Fibroblast of skin of right quadriceps (primary cell): ENCODE measurements around the gene PROCR.
"Not testable (repeated sequence)": the region's sequence is repeated elsewhere in the genome, so short reads cannot be mapped to it uniquely, and the experiment has no call there.

Source experiments
- DNase-seq: peaks from one replicate; pipeline ENCODE4 v3.0.0-alpha.2; 2013

Gene PROCR

DNA sequence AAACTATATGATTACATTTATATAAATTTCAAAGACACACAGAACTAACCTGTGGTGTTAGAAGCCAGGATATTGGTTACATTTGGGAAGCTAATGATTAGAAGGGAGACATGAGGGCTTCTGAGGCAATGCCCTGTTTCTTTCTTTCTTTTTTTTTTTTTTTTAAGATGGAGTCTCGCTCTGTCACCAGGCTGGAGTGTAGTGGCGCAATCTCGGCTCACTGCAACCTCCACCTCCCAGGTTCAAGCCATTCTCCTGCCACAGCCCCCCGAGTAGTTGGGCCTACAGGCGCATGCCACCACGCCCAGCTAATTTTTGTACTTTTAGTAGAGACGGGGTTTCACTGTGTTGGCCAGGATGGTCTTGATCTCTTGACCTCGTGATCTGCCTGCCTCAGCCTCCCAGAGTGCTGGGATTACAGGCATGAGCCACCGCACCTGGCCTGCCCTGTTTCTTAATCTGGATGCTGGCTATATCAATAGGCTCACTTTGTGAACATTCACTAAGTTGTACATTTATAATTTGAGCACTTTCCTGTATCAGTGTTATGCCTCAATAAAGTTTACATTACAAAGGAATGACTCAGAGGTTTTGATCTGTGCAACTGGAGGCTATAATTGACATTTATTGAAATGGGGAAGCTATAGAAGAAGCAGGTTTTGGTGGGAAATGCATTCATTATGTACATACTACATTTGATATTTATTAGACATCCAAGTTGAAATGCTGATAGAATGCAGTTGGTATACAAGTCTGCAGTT lies 21.3 kb downstream of the PROCR start:
- DNase-seq = not testable (repeated sequence)

DNA sequence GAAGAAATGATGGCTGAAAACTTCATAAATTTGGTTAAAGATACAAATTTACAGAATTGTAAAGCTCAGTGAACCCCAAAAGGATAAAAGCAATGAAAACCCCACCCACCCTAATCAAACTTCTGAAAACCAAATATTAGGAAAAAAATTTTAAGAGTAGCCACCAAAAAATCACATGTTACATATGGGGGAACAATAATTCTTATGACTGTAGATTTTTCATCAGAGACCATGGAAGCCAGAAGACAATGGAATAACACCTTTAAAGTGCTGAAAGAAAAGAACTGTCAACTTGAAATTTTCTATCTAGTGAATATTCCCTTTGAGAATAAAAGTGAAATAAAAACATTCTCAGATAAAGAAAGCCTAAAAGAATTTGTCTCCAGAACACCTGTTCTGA lies 24.4 kb downstream of the PROCR start:
- no peak for DNase-seq

DNA sequence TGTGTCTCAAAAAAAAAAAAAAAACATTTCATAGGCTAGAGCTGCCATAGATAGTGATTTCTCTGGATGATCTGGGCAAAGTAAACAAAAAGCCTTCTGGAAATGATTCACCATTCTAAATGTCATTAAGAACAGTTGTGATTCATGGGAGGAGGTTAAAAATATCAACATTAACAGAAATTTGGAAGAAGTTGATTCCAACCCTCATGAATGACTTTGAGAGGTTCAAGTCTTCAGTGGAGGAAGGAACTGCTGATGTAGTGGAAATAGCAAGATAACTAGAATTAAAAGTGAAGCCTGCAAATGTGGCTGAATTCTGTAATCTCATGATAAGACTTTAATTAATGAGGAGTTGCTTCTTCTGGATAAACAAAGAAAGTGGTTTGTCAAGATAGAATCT lies 27.9 kb downstream of the PROCR start:
- DNase-seq = peak; percentile 46

DNA sequence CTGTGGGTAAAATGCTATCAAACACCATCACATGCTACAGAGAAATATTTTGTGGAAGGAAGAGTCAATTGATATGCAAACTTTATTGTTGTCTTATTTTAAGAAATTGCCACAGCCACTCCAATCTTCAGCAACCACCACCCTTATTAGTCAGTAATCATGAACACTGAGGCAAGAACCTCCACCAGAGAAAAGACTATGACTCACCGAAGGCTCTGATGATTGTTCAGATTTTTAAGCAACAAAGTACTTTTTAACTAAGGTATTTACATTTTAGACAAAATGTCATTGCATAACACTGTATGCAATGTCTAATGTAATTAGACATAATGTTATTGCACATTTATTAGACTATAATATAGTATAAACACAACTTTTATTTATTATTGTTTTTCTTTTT lies 28.4 kb downstream of the PROCR start:
- DNase-seq = peak; percentile 73

DNA sequence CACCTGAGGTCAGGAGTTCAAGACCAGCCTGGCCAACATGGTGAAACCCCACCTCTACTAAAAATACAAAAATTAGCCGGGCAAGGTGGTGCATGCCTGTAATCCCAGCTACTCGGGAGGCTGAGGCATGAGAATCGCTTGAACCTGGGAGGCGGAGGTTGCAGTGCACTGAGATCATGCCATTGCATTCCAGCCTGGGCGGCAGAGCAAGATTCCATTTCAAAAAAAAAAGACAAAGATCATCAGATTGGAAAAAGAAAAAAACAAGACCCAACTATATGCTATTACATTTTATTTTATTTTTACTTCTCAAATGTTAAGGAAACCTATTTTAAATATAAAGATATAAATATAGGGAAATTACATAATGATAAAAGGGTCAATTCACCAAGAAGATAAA lies 29.6 kb downstream of the PROCR start:
- DNase-seq = not testable (repeated sequence)

DNA sequence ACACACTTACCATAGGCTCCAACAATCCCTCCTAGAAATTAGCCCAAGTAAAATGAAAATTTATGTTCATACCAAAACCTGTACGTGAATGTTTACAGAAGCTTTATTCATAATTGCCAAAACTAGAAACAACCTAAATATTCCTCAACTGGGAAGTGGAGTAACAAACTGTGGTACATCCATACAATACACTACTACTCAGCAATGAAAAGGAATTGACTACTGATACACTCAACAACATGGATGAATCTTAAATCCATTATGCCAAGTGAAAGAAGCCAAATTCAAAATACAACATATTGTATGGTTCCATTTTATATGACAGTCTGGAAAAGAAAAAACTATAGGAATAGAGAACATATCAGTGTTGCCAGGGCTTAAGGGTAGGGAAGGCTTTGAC lies 34.9 kb downstream of the PROCR start:
- no peak for DNase-seq

DNA sequence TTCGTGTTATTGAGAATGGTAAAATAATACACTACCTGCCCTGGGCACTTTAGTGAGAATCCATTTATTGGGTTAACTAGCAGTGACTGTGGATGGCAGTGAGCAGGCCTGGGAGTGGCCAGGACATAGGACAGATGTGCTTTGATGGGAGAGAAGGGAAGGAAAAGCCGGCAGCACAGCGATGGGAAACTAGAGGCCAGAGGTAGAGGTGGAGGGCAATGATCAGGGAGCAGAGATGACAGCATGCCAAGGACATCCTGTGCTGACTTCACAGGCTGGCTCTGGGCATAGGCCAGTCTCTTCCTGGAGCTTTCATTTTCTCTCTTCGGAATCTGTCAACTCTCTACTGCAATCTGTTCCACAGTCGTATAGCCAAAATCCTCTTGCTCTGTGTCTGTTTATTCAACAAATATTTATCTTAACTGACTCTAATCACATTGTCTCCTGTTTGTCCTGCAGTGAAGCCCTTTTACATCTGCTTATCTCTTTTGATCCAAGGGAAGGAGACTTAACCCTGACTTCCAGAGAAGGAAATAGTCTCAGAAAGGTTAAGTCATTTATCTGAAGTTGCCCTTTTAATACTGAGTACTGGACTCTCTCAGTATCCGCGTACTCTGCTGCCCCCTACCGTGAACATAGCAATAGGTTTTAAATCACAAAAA lies 36.2 kb downstream of the PROCR start:
- peak; percentile 67 for DNase-seq

DNA sequence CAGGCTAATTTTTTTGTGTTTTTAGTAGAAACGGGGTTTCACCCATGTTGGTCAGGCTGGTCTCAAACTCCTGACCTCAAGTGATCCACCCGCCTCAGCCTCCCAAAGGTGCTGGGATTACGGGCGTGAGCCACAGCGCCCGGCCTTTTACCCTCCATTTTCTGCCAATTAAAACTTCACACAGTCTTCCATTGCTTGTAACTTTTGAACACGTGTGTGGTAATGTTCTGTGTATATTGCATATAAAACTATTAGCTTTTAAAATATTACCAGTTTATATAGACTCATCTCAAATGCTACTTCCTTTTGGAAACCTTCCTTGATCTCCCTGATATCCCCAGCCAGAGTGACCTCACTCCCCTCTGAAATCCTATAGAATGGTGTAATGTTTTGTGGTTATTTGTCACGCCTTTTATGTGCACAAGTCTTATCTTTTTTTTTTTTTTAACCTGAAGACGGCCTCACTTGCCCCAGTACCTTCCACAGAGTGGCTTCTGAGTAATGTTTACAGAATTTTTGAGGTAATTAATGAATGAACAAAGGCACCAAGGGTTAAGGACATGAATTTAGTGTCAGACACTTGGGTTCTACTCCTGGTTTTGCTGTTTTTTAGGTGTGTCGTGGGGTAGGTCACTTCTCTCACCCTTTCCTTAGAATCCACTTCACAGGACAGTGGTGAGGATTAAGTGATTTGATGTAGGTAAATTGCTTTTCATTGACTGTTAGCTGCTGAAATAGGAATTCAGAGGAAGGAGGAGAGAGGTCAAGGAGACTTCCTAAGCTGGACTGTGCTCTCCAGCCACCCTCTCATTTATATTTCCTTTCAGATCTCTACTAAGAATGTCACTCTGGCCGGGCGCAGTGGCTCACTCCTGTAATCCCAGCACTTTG lies 43.4 kb downstream of the PROCR start:
- DNase-seq = peak; percentile 85

DNA sequence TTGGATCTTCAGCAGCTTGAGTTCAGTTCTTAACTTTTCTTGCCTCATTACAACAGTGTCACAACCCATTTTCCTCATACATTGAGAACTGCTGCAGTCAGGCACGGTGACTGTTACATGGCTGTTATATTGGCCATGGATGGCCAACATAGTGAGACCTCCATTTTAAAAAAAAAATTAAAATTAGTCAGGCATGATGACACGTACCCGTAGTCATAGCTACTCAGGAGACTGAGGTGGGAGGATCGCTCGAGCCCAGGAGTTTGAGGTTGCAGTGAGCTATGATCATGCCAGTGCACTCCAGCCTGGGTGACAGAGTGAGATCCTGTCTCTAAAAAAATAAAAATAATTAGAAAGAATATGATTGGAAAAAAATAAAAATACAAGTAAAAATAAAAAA lies 44.7 kb downstream of the PROCR start:
- DNase-seq = no peak

DNA sequence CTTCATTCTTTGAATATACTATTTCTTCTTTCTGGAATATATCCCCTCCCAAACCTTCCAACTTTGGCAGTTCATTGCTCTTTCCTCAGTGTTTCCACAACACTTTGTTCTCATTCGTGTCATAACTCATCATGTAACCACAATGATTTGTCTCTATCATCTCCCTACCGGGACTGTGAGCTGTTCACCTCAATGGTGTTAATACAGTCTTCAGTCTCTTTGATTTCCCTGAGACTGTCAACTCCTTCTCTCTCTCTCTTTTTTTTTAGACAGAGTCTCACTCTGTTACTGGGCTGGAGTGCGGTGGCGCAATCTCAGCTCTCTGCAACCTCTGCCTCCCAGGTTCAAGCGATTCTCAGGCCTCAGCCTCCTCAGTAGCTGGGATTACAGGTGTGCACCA lies 52.1 kb downstream of the PROCR start:
- no peak for DNase-seq

DNA sequence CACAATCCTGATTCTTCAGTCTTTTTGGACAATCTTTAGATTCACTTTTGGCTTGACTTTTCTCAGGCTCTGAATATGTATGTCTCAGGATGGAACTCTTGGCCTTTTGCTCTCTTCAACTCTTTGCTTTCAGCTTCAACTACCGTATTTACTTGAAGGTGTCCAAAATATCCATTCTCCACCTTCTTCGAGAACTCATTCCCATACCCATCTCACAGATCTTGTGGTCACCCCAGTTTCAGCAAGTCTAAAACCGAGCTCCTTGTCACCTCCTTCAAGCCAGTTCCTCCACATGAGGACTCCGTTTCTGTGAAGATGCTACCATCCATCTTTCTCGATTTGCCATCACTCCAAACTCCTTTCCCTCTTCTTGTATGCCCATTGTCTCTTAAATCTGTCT lies 52.7 kb downstream of the PROCR start:
- no peak for DNase-seq

DNA sequence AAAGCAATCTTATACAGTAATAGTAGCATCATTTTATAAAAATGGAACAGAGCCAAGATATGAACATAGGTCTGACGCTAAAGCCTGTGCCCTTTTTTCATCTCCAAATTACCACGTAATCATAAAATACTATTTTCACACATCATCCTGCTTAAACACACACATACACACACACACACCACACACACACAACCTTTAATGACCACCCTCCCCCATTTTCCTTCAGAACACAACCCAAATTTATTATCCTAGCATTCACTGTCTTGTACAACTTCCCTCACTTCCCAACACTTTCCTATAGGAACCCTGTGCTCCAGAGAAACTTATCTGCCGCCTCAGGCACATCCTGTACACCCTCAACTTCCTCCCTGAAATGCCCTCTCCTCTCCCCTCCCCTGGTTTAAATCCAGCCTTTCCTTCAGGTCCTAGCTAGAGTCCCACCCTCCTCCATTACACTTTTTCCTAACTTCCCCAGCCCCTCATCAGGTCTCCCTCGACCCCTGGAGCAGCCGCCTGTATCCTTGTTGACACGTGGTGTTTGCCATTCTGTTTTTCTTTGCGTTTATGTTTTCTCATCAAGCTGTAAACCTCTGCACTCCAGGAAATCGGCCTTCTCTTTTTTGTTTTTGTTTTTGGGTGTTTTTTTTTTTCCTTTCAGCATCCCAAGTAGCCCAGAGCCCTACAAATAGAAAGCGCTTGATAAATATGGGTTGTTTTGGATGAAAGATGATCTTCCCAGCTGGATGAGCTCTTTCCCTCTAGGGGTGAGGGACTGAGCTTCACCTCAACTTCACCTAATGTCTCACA lies 53.6 kb downstream of the PROCR start:
- DNase-seq = no peak

DNA sequence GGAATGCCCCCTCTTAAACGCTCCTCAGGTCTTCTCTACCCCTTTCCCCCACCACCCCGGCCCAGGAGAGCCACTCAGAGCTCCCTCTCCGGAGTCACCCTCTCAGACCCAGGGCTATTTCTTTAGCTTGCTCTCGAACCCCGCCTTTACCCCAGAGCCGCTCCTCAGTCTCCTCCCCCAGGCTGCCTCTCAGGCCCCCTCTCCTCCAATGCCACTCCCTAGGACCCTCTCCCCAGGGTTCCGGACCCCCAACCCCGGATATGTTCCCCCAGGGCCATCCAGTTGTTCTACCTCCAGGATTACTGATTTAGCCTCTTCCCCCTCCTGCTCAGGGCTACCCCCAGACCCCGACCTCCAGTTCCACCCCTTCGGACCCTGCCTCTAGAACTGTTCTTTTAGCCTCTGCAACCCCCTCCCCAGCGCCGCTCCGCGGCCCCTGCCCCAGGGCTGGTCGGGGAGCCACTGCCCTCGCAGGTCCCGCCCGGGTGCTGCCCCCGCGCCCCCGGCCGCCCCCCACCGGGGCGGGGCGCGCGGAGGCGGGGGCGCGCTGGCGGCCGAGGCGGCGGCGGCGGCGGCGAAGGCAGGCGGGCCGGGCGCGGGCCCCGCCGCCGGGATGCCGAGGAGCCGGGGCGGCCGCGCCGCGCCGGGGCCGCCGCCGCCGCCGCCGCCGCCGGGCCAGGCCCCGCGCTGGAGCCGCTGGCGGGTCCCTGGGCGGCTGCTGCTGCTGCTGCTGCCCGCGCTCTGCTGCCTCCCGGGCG lies 54.4 kb downstream of the PROCR start, which contains the start of gene MMP24:
TSS of gene MMP24 (plus strand) at position 565 of the 758 bp plus-strand sequence. CDS start at position 614, 49 bp downstream.
- DNase-seq = no peak
